ENCODE measurements around the gene RPL36. TPM values are rescaled to one million over a fixed set of nuclear protein-coding genes. Genes with fewer than 3 reads are reported as not detected.

The RPL36 gene
- polyA plus RNA-seq, 1 donor (not counting 4 experiments of a cell fraction or from before 2014, with no cell fraction given), result 636 TPM

GRCh38 chr19:5738423-5738822, 48.3 kb downstream of the RPL36 start:
- dilution Hi-C loops (cut with MboI; ENCODE audit: extremely low pct_ligation_motif_present, low sequenced_read_pairs), result no loop called here
- Histone ChIP-seq H2AFZ (ENCODE audit: control insufficient read depth, low read length) (no peak overlapping the region), H3K27me3 (ENCODE audit: control insufficient read depth, extremely low read depth, insufficient read depth, low read length) (peaks cover 4% of the 10 kb centered on the region), H3K9ac (ENCODE audit: control insufficient read depth, extremely low read depth, insufficient read depth, low read length) (no peak overlapping the region), H3K4me3 (ENCODE audit: control insufficient read depth in 2 of 3, extremely low read depth in 1 of 3, insufficient read depth in 2 of 3, low read depth in 1 of 3, low read length in 3 of 3) (no peak overlapping the region), H3K36me3 (ENCODE audit: control insufficient read depth in 2 of 2, extremely low read depth in 1 of 2, insufficient read depth in 2 of 2, low read length in 2 of 2) (no peaks in the 10 kb centered on the region), H3K4me2 (ENCODE audit: control insufficient read depth, extremely low read depth, insufficient read depth, low read depth, low read length) (no peak overlapping the region), H3K79me2 (ENCODE audit: control insufficient read depth, insufficient read depth, low read length) (no peaks in the 10 kb centered on the region), H3K9me1 (ENCODE audit: control insufficient read depth, extremely low read depth, insufficient read depth, low read length) (no peaks in the 10 kb centered on the region), H3K4me1 (ENCODE audit: control insufficient read depth, extremely low read depth, insufficient read depth, low read length) (no peaks in the 10 kb centered on the region), H4K20me1 (ENCODE audit: control insufficient read depth, extremely low read depth, insufficient read depth, low read length) (no peaks in the 10 kb centered on the region), H3K27ac (ENCODE audit: control insufficient read depth, insufficient read depth, low read length) (no peak overlapping the region), H3K9me3 (ENCODE audit: control insufficient read depth, low read depth, low read length) (no peaks in the 10 kb centered on the region)
- DNase-seq (ENCODE audit: low read depth, low spot score), result no peak
- FAIRE-seq, result no peak
- TF ChIP-seq EZH2 (IDR thresholded peaks at IDR 0.05; ENCODE audit: low read length), result no peak
- TF ChIP-seq CTCF (optimal IDR thresholded peaks at IDR 0.05 in 1 of 3, IDR thresholded peaks at IDR 0.05 in 1 of 3, conservative IDR thresholded peaks at IDR 0.05 in 1 of 3; ENCODE audit: extremely low read depth in 1 of 3, insufficient read depth in 2 of 3, low read length in 3 of 3), result no peak

Other genes starting within 250 kb of the RPL36 start
- not detected in 3 replicates for gene ZNRF4, start 234.9 kb upstream of the RPL36 start, polyA plus RNA-seq
- 5.6 to 20.3 TPM (median 9.7 TPM) in 3 replicates for gene TINCR, start 122.3 kb upstream of the RPL36 start, polyA plus RNA-seq
- 8.0 to 17.5 TPM (median 15.3 TPM) in 3 replicates for gene SAFB2, start 67.5 kb upstream of the RPL36 start, polyA plus RNA-seq
- gene SAFB, start 67.2 kb upstream of the RPL36 start, polyA plus RNA-seq, result 13.2 to 35.5 TPM (median 34.0 TPM) in 3 replicates
- 28.5 to 80.5 TPM (median 35.2 TPM) in 3 replicates for gene MICOS13, start 9.8 kb upstream of the RPL36 start, polyA plus RNA-seq
- 3.3 to 9.1 TPM (median 3.7 TPM) in 3 replicates for gene HSD11B1L, start 9.3 kb upstream of the RPL36 start, polyA plus RNA-seq
- 24.2 to 29.6 TPM (median 27.7 TPM) in 3 replicates for gene LONP1, start 29.9 kb downstream of the RPL36 start, polyA plus RNA-seq
- gene CATSPERD, start 30.3 kb downstream of the RPL36 start, polyA plus RNA-seq, result not detected in 3 replicates
- gene PRR22, start 94.5 kb downstream of the RPL36 start, polyA plus RNA-seq, result 0.55 to 1.4 TPM (median 0.76 TPM) in 3 replicates
- 12.0 to 14.9 TPM (median 14.2 TPM) in 3 replicates for gene DUS3L, start 100.9 kb downstream of the RPL36 start, polyA plus RNA-seq
- gene NRTN, start 114.8 kb downstream of the RPL36 start, polyA plus RNA-seq, result not detected in 3 replicates
- gene FUT6, start 149.4 kb downstream of the RPL36 start, polyA plus RNA-seq, result not detected in 3 replicates
- 2.6 to 3.0 TPM (median 2.9 TPM) in 3 replicates for gene FUT3, start 161.2 kb downstream of the RPL36 start, polyA plus RNA-seq
- gene FUT5, start 180.2 kb downstream of the RPL36 start, polyA plus RNA-seq, result 0.03 TPM in 1 of 3 replicates, not detected in the others
- gene NDUFA11, start 213.5 kb downstream of the RPL36 start, polyA plus RNA-seq, result 122 to 323 TPM (median 217 TPM) in 3 replicates
- gene VMAC, start 214.6 kb downstream of the RPL36 start, polyA plus RNA-seq, result 2.1 to 3.0 TPM (median 2.2 TPM) in 3 replicates
- 1.6 to 3.6 TPM (median 2.7 TPM) in 3 replicates for gene CAPS, start 224.0 kb downstream of the RPL36 start, polyA plus RNA-seq